GM12892 (cell line): ENCODE measurements around the gene TPRG1.

Experiments used
- DNase-seq: peaks from one replicate; pipeline ENCODE4 v3.0.0; 2011; ENCODE audit not compliant: insufficient read length
- FAIRE-seq: peaks from 2 replicates; lab custom pipeline; 2011; peaks lifted over from hg19 to GRCh38; lab: Jason Lieb, UNC
- POLR2A ChIP-seq: IDR thresholded peaks from 2 replicates; pipeline ENCODE4 v1.6.1; 2011; ENCODE audit warnings: low read depth, low read length, control low read depth
- POLR2AphosphoS5 ChIP-seq: IDR thresholded peaks from 2 replicates; pipeline ENCODE4 v1.6.1; 2011; ENCODE audit warnings: low read depth, low read length, control low read depth
- TAF1 ChIP-seq: IDR thresholded peaks from 2 replicates; pipeline ENCODE4 v1.6.1; 2011; ENCODE audit warnings: low read depth, mild to moderate bottlenecking, control low read depth, low read length, borderline replicate concordance

The TPRG1 gene

DNA sequence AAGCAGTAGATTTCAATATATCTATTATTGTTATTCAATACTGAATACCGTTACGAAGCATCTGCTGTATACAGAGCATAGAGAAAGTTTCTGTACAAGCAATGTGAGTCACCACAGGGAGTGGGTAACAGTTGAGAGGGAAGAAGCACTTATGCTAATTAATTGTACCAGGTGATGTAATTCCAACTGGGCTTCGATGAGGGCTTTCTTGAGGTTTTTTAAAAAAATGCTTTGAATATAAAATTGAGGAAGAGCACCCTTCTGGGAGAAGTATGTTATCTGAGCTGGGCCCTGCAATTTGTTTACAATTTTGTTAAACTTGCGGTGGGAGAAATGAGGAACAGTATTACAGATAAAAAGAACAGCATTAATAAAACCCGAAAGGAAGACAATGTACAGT lies 197.9 kb downstream of the TPRG1 start:
- FAIRE-seq (peak; percentile 30), DNase-seq (no peak)
- TF ChIP-seq POLR2AphosphoS5 (no peak), TAF1 (no peak), POLR2A (no peak)

DNA sequence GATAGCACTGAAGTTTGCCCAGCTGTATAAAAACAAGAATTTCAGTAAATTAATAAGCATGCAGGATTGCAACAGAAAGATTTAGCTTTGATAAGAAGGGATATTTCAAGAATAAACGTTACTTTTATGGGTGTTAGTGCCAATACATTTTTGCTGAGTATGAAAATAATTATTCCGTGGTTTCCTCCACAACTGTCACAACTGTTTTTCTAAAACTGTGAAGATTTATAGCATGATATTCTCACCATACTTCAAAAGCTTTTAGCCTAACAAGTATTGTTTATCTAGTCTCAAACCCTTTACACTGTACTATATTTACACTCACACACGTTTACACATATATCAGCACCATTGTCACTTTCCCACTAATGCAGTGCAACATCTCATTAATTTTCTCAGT lies 200.5 kb downstream of the TPRG1 start:
- TF ChIP-seq TAF1, result no peak
- TF ChIP-seq POLR2AphosphoS5, result no peak
- TF ChIP-seq POLR2A, result no peak
- FAIRE-seq (no peak), DNase-seq (no peak)
